Smooth muscle cell of the brain vasculature (primary cell): Measurements from ENCODE around the gene ALK.
A peak's percentile ranks its signal among the peaks of the same experiment; 100 is the strongest.

Source experiments
- DNase-seq: peaks from one replicate; pipeline ENCODE4 v3.0.0-alpha.2; 2012; ENCODE audit warnings: low read depth, low spot score

The ALK gene

DNA sequence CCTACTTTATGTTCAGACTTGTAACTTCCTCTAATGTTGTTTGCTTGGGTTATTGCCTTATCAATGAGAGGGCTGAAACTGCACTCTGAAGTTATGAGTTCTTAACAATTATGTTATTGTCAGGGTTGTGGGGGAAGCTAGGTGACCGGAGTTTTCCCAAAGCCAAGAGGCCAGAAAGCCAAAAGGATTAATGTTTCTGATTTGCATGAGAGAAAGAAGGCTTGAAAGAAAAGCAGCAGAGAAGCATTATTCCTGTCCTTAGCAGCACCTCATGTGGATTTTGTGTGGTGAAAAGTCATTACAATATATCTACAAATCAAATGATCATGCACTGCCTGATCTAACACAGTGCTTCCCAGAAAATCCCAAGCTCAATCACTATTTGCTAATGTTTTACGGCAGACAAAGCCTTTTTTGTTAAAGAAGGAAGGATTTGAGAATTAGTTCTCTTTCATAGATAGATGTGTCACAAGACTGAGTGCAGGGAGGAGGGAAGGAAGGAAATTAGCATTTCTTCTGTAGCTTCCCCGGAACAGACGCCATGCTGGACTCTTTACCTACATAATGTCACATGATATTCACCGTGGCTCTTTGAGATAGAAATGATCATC, 203.2 kb downstream of the ALK start:
- no peak for DNase-seq

DNA sequence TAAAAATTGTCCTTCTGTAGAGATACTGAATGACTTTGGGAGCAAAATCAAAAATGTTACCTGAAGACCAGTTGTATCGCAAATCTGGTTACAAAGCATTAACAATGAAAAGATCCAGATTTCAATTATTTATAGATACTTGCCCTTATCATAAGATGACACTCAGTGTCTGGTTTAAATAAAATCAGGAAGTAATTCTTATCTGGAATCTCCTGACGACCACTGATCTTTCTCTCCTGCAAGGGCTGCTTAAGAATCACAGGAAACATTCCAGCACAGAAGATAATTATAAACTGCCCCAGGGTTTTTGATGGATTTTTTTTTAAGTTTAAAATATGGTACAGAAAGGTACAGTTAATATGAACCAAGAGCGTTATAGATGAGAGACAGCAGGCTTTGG, 205.7 kb downstream of the ALK start:
- no peak for DNase-seq

DNA sequence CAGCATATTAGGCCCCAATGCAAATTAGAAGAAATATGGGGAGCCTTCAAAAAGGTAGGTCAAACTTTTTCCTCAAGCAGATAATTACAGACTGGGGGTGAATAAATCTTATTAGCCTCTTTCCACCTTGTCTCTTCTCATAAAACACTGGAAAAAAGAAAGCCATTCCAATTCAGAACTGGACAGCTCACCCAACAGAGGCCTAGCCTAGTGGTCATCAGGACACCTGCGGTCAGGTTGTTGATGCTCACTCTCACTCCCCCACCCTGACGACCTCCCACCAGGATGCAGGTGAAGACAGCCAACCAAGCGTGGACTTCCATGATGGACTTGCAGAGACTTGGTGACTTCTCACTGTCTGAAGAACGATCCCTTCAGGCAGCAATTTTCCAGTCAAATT, 207.1 kb downstream of the ALK start:
- DNase-seq: no peak

DNA sequence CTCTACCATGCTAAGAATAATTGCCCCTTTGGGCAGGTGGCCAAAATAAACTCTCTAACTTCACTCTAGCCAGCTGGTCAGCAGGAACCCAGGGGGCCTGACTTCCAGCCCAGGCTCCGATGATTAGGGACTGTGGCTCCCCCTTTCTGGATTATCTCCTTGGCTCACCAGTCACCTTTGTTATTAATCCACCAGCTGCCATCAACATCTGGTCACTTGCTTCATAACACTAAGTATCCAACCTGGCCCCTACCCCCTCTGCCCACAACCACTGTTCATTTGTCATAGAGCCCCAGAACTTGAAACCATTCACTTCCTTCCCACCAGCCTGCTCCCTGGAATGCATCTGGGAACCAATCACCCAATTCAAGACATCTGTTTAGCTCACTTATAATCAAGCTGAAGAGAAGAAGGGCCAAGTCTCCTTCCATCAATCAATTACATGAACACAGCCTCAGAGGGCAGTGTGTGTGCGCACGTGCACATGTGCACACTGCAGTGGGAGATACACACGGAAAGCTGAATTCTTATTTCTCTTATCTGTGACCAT, 215.1 kb downstream of the ALK start:
- DNase-seq: no peak

DNA sequence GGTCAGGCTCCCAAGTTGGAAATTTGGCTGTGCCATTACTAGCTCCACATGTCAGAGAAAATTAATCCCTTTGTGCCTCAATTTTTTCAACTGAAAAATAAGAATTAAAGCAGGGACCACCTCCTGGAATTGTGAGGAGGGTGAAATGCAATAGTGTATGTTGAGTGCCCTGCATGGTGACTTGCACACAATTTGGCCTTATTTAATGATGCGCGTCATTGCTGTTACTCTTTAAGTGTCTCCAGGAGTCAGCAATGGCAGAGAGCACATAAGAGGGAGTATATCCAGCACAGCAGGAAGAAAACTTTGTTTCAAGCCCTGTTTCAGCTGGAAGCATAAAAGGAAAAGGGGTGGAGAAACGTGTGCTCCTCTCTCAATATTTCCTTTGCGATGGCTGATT, 215.8 kb downstream of the ALK start:
- no peak for DNase-seq

DNA sequence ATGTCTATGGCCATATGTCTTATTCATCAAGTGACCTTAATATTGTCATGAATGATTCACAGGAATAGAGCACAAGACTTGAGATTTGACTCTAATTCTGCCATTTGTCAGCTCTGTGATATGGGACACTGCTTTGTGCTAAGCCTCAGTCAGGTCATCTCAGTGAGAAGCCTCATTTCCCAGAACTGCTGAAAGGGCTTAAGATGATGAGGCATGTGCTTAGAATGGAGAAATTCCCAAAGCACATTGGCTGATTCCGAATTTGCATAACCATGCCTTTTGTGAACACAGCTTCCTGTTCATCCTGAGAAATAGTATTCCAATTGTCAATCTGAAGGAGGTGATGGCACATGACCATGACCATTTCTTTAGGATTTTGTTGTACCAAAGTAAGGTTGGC, 218.1 kb downstream of the ALK start:
- DNase-seq: no peak

DNA sequence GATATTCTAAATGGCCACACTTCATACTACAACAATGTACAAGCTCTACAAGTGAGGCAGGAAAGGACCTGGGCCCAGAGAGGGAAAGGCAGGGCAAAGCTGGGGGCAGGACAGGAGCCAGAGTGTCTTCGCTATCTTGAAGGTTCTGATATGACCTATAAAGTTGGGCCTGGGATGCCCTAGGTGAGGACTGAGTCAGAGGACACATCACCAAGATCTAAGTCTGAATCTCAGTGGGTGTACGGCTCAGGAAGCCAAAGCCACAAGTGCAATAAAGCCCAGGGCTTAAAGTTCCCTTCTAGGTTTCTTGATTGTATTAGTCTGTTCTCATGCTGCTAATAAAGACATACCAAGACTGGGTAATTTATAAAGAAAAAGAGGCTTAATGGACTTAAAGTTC, 219.1 kb downstream of the ALK start:
- no peak for DNase-seq

DNA sequence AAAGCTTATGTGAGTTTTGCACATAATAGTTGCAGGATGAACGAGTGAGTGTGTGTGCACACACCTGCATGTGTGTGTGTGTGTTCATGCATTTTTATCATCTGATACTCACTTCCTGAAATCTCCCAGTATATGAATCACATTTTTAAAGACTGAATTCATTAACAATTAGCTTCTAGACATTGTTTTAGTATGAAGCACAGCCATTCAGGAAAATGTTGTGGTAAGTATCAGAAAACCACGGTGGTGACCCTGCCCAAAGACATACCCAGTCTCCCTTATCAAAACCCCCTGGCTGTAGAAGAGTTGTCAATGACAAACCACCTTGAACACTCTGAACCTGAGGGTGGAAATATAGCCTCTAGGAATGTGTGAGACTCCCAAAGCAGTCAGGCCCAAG, 220.8 kb downstream of the ALK start:
- DNase-seq: no peak

DNA sequence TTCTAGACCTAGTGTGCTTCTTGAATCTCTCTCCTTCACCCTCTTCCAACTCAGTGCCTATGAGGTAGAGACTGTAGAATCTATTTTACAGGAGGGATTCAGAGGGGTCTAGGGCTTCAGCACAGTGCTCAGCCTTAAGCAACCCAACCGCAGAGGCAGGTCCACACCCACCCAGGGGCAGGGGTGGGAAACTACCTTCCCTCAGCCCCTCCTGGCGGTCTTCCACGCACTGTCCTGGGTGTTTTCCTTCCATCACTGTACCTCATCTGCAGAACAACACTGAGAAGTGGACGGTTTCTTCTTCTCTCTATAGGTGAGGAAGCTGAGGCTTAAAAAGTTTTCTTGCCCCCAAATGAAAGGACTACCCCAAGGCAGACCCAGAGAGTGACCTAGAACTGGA, 222.3 kb downstream of the ALK start:
- DNase-seq: no peak

DNA sequence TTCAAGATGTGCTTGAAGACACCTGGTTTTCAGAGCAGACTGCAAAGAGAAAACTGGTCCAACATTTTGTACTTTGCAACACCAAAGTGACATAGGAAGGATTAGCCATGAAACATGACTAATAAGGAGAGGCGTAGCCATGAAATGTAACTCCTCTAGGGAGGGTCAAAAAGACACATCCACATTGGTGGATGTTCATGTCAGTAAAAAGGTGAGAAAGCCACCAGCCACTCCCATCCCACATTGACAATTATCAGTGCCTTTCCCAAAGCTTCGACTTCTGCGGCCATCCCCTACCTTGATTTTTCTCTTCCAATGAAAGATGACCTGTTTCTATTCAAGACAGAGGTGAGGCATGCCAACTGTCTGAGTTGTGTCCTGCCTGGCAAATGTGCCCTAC, 223.2 kb downstream of the ALK start:
- no peak for DNase-seq

DNA sequence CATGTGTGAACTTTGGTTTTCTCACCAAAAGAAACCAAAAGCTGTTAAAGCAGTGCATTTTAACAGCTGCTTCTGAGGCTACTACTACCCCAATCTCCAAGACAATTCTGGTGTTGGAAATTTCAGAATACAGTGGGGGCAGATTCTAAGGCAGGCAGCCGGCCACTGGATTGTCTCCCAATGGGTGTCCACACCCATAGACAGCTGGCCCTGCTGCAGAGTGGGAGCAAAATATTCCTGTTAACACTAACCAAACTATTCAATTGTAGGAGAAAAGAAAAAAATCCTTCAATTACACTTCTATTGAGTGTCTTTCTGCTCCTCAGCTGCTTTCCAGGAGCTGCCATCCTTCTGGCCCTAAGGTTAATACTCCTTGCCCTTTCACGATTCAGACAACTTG, 223.7 kb downstream of the ALK start:
- DNase-seq: no peak

DNA sequence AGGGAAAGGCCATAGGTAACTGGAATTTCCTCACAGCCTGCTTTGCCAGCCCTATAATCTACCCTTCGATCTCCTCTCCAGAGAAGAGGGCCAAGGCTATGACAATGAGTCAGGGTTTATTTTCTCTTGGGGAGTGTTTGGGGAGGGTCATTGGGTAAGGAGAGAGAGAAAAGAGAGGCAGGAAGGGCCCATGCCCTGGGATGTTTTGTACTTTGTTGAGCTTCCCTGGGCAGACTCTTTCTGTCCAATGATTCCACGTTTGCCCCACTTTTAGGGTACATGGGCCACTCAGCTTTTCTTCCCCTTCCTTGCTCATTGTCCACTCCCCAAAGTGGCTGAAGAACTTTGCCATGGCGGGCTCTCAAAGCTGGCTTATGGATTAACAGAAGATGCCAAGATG, 224.2 kb downstream of the ALK start:
- DNase-seq: no peak

DNA sequence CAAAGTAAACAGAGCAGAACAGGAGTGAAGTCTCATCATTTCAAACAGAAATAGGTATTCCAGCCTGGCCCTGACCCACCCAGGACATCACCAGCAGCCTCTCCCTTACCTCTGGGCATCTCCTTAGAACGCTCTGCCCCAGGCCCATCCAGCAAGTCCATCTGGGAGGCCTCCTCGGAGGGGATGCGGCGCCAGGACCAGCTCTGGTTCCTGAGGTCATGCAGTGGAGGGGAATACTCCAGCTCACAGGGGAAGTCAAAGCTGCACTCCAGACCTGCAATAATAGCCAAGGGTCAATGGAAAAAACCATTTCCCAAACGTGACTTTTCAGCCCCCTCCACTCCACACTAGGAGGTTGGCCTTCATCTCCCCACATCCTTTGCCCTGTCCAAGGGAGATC, 226.6 kb downstream of the ALK start:
- no peak for DNase-seq

DNA sequence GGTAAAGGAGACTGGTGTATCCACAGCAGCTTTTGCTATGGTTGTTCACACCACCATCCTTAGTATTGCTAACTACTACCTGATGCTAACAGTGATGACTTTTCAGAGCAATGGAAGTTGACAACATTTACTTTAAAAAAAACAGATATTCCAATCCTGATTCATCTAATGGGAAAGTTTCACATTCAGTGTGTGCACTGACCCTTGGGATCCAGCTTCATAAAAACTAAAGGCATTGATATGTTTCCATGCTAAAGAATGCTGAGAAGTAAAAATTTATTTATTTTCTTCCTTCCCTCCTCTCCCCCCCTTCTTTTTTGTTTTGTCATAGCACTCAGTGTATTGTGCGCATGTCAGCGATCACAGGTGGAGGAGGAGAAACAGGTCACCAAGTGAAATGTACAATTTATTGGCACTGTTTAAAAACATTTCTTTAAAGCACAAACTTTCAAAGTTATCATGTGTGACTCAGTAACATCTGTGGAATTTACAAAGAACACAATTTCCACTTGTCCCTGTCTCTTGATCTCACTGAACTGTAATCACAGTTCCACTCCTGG, 229.9 kb downstream of the ALK start:
- no peak for DNase-seq

DNA sequence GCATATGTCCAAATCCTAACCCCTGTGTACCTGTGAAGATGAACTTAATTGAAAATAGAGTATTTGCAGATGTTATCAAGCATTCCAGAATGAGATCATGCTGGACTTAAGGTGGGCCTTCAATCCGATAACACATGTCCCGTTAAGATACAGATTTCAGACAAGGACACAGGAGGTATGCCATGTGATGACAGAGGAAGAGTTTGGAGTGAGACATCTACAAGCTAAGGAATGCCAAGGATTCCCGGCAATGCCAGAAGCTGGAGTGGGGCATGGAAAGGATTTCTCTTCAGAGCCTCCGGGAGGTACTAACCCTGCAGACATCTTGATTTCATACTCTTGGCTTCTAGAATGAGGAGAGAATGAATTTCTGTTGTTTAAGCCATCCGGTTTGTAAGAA, 231.7 kb downstream of the ALK start:
- no peak for DNase-seq

DNA sequence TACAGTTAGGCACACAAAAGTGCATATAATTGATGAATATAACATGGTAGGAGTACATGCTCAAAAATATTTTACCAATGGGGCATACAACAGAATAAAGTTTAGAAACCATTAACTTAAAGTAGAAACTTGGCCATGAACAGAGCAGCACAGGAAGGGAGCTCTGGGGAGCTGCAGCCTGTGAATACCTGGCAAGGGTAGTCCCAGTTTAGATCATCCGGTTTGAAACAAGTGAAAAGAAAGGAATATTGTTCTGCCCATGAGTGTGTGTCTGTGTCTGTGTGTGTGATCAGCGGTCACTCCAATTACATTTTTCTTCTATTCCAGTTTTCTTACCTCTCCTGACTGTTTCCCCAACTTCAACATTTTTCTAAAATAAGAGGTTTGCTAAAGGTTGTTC, 233.0 kb downstream of the ALK start:
- no peak for DNase-seq

DNA sequence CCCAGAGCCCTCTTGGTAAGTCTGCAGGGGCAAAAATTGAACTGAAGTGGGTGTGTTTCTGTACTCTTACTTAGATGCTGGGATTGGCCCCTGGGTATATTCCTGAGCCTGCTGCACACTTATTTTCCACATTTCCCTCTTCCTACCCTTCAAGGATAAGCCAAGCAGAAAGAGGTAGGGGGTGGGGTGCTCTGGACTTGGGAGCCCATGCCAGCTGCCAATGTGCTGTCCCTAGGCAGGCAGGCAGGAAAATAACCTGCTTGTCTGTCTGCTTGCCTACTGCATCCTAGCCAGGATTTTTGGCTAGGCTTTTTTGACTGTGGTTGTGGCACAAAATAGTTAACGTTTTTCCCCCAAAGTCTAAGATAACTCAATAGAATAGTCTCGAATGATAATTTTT, 234.3 kb downstream of the ALK start:
- DNase-seq: no peak

DNA sequence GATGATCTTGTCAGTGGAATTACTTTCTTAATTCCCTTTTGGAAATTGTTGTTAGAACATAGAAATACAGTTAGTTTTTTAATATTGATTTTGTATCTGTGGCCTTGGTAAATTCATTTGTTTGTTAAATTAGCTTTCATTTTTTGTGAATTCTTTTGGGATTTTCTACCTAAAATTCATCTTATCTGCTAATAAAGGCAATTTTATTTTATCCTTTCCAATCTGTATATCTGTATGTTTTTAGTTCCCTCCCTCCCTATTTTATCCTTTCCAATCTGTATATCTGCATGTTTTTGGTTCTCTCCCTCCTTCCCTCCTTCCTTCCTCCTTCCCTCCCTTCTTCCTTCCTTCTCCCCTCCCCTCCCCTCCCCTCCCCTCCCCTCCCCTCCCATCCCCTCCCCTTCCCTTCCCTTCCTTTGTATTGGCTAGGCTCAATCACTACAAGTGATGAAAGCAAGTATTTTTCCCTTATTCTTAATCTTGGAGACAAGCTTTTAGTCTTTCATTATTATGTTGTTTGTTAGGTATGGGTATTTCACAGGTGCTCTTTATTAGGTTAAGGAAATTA, 244.4 kb downstream of the ALK start:
- DNase-seq: no peak

DNA sequence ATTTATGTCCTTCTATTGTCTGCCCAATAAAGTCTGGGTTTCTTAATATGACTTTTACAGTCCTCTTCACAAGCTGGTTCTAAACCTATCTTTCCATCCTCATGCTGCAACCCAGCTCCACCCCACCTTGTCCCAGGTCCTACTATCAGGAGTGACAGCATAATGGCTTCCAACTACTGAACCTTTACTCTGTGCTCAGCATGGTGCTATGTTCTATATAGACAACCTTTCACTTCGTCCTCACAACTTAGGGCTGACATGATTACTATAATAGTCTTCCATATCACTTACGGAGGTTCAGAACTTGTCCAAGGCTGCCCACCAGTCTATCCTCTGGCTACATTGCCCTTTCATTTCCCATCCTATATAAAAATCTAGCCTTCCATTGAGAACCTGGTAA, 256.8 kb downstream of the ALK start:
- no peak for DNase-seq

DNA sequence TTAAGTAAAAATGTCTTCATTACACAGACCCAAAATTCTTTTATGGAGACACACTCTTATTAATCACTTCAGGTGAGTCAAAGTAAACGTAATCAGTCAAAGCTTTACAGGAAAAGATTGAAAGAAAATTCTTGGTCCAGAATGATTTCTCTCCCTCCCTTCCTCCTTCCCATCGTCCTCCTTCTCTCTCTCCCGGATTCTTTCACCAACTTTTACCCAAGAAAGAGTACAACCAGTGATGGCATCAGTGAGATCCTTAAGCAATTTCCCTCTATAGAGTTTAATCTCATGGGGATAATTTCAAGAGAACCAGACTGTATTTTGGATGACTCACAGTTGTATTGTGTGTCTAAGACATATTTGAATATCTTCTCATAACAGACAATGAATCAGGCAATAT, 258.1 kb downstream of the ALK start:
- peak; percentile 51 for DNase-seq

DNA sequence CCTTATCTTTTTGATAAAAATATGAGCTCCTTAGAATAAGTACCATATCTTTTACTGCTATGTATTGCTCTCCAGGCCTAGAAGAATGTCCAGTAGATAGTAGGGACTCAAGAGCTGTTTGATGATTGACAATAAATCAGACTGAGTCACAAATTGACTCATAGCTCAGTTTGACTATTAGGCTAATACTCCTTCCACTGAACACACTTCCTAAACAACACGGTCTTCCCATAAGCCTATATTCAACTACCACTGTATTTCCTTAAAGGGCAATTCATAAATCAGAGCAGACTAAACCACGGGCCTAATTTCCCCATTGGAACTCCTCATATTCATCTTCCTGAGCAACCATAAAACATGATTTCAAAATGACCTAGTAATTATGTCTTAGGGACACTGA, 258.5 kb downstream of the ALK start:
- no peak for DNase-seq

DNA sequence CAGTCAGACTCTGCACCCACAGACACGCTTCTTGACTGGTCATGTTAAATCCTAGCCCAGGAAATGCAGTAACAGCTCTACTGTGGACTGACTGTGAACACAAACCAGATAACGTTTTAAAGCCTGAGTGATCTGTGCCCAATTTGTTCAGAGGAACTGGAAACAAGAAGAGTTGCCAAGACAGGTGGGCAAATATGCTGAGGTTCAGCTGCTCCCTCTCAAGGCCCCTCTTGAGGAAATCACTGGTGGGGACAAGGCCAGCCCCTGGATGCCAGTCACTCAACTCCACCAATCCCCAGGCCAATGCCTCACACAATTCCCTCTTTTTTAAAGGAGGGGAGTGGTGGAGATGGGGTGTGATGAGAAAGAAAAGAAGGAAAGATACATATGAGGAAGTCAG, 261.2 kb downstream of the ALK start:
- no peak for DNase-seq

DNA sequence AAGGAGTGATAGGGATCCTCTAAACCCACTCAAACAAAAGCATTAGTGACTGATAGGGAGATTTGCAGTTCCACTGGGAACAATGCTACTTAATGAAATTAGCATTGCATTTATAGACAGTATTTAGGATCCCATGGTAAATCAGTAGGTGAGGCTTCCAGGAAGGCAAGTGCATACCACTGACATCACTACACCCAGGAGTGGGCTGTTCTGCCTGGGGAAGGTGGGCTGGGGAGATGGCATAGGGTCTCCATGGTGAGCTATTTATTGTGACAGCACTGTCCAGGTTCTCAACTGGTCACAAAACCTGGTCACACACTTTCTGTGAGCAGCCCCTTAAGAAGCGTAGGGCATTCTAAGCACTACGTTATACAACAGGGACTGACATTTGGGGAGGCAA, 262.2 kb downstream of the ALK start:
- DNase-seq: no peak

DNA sequence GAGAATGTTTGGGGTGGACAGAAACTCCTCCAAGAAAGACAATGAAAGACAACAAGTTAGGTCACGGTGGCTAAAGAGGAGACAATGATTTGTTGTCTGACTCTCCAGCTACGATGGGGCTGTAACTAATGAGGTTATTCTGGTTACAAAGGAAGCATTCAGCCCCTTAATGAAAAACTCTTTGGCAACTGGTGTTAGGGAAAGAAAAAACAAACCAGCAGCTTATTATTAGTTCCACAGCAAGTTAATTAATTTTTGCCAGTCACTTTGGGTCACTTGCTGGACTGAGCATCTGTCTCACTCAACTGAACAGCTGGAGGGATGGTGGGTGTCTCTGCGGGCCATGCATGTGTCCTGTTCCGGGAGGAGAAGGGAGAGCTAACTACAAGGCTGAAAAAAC, 263.7 kb downstream of the ALK start:
- DNase-seq: no peak
